Endodermal cell (in vitro differentiated cells): ENCODE measurements around the gene ONECUT3. TPM values are rescaled to one million over a fixed set of nuclear protein-coding genes. Genes with fewer than 3 reads are reported as not detected.
"Not testable (repeated sequence)": the region's sequence is repeated elsewhere in the genome, so short reads cannot be mapped to it uniquely, and the experiment has no call there.

Experiments used
- DNase-seq: peaks from one replicate; pipeline ENCODE4 v3.0.0-alpha.2; 2017
- H3K27ac ChIP-seq: 2 replicates; pipeline ENCODE4 v1.5.1; 2013; ENCODE audit warnings: mild to moderate bottlenecking, low read depth, low read length, moderate library complexity
- H3K27me3 ChIP-seq: 2 replicates; pipeline ENCODE4 v1.6.1; 2013; ENCODE audit warnings: mild to moderate bottlenecking, low read length, moderate library complexity; ENCODE audit not compliant: insufficient read depth, control insufficient read depth, poor library complexity, severe bottlenecking
- H3K36me3 ChIP-seq: 2 replicates; pipeline ENCODE4 v1.7.0; 2013; ENCODE audit warnings: mild to moderate bottlenecking, low read length, moderate library complexity; ENCODE audit not compliant: control insufficient read depth, insufficient read depth
- H3K4me1 ChIP-seq: one replicate; pipeline ENCODE4 v1.7.0; 2013; ENCODE audit warnings: low read length; ENCODE audit not compliant: control insufficient read depth, insufficient read depth
- H3K4me3 ChIP-seq: 2 replicates; pipeline ENCODE4 v1.5.1; 2013; ENCODE audit warnings: mild to moderate bottlenecking, low read length, moderate library complexity
- H3K9ac ChIP-seq: 2 replicates; pipeline ENCODE4 v1.6.1; 2013; ENCODE audit warnings: mild to moderate bottlenecking, low read length, moderate library complexity; ENCODE audit not compliant: poor library complexity, severe bottlenecking; ENCODE audit errors: extremely low read depth
- H3K9me3 ChIP-seq: 2 replicates; pipeline ENCODE4 v1.6.1; 2013; ENCODE audit warnings: mild to moderate bottlenecking, low read length, moderate library complexity; ENCODE audit not compliant: control insufficient read depth
- H3K27ac Mint-ChIP-seq: 2 replicates; pipeline ENCODE4 v1.8.0; 2020; ENCODE audit warnings: mixed read lengths
- H3K27me3 Mint-ChIP-seq: 2 replicates; pipeline ENCODE4 v1.8.0; 2021; ENCODE audit warnings: mild to moderate bottlenecking, mixed read lengths; ENCODE audit not compliant: insufficient read depth
- H3K36me3 Mint-ChIP-seq: 2 replicates; pipeline ENCODE4 v1.8.0; 2020; ENCODE audit warnings: low read depth, mixed read lengths
- H3K4me1 Mint-ChIP-seq: 2 replicates; pipeline ENCODE4 v1.8.0; 2020; ENCODE audit warnings: mixed read lengths
- H3K4me3 Mint-ChIP-seq: 2 replicates; pipeline ENCODE4 v1.8.0; 2020; ENCODE audit warnings: mild to moderate bottlenecking, moderate library complexity, mixed read lengths
- H3K9me3 Mint-ChIP-seq: 2 replicates; pipeline ENCODE4 v1.8.0; 2020; ENCODE audit warnings: mild to moderate bottlenecking, mixed read lengths
- WGBS, 2 experiments: methylation state at CpG; one replicate each; pipeline versions ENCODE4 v1.1.5 to v1.1.7; 2013; ENCODE audit warnings: missing lambda C conversion rate in 2 of 2, mixed read lengths in 1 of 2; ENCODE audit not compliant: insufficient coverage in 1 of 2, insufficient read length in 1 of 2; 5-methylcytosine and 5-hydroxymethylcytosine counted together
- total RNA-seq, 2 donors: library from RNA; stranded (reverse); fragmentation: NEBNext Ultra II Directional in 1 of 2; extraction: Animal tissue kit (Norgen Biotek cat#: 25700) in 1 of 2; gene quantifications; 2 replicates in 1 of 2; 3 replicates in 1 of 2; pipeline ENCODE4 v1.2.1, GENCODE V29; 2021
- TF ChIP-seq, protein P1 (sequence below): fragments of 200-600 bp; sonication (generic); conservative IDR thresholded peaks from 2 replicates; pipeline ENCODE4 v1.5.0; 2021; ENCODE audit warnings: antibody characterized with exemption, mild to moderate bottlenecking

The ONECUT3 gene
- total RNA-seq, 2 donors from 2014 or later: 0.04 TPM; not detected in 1

DNA sequence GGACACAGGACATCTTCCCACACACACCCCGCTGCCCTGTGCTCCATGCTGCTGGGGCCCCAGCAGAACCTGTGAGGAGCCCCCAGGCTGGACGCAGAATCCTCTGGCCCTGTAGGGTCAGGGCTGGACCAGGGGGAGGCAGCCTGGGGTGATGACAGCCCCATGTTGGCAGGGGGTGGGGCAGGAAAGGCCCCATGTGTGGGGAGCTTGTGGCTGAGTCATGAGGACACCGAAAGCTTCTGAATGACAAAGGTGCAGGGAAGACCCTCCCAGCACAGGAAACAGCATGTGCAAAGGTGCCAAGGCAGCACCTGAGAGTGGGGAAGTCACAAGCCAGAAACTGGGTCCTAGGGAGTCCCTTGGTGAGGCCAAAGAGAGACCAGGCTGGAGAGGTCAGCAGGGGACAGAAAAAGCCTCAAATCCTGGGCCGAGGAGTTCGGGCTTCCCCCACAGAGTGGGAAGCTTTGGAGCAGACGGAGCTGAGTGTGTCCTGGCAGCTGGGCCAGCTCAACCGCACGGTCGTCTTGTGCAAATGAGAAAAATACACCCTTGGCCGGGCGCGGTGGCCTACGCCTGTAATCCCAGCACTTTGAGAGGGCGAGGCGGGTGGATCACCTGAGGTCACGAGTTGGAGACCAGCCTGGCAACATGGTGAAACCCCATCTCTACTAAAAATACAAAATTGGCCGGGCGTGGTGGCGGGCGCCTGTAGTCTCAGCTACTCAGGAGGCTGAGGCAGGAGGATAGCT lies 41.3 kb downstream of the ONECUT3 start:
- peaks cover 19% of the 10 kb centered on the region for H3K27me3 Mint-ChIP-seq
- Histone ChIP-seq H3K9me3 (no peaks in the 10 kb centered on the region), H3K9ac (no peak overlapping the region), H3K27me3 (peaks cover 2% of the 10 kb centered on the region), H3K36me3 (no peaks in the 10 kb centered on the region), H3K4me1 (no peaks in the 10 kb centered on the region), H3K27ac (no peak overlapping the region), H3K4me3 (no peak overlapping the region)
- no peak overlapping the region for H3K27ac Mint-ChIP-seq
- 76 to 82% methylated on average over 15 to 20 of the region's 20 CpGs for WGBS, 2 experiments
- H3K4me3 Mint-ChIP-seq: no peak overlapping the region
- no peaks in the 10 kb centered on the region for H3K36me3 Mint-ChIP-seq
- TF ChIP-seq, protein P1, sequence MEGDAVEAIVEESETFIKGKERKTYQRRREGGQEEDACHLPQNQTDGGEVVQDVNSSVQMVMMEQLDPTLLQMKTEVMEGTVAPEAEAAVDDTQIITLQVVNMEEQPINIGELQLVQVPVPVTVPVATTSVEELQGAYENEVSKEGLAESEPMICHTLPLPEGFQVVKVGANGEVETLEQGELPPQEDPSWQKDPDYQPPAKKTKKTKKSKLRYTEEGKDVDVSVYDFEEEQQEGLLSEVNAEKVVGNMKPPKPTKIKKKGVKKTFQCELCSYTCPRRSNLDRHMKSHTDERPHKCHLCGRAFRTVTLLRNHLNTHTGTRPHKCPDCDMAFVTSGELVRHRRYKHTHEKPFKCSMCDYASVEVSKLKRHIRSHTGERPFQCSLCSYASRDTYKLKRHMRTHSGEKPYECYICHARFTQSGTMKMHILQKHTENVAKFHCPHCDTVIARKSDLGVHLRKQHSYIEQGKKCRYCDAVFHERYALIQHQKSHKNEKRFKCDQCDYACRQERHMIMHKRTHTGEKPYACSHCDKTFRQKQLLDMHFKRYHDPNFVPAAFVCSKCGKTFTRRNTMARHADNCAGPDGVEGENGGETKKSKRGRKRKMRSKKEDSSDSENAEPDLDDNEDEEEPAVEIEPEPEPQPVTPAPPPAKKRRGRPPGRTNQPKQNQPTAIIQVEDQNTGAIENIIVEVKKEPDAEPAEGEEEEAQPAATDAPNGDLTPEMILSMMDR: no peak
- peaks cover 10% of the 10 kb centered on the region for H3K9me3 Mint-ChIP-seq
- DNase-seq: peak; percentile 81
- no peaks in the 10 kb centered on the region for H3K4me1 Mint-ChIP-seq

DNA sequence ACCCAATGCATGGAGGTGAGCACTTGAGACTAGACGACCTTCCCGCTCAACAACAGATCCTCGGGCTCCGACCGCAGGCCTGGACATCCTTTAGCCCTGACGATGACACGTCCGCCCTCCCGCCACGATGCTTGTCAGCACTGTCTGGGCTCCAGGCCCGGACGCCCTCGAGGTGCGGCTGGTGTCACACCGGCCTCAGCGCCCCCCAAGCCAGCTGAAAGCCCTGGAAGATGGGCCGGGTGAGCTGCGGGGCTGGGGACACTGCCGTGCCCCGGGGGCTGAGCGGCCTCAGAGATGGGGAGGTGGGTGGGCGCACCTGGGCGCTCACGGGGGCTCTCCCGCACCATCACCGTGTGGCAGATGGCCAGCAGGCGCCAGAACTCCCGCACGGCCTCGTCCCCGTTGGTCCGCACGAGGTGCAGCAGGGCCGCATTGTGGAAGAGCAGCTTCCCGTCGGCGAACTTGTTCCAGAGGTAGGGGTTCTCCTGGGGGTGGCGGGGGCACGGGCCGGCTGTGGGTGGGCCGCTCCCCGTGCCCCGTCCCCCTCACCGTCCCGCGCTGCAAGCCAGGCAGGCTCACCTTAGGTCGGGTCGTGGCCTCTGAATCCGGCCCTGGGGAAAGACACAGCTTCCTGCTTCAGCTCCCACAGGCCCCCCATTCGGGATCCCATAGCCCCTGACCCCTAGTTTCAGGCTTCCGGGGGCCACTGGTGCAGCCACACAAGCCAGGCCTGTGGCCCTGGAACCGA lies 43.3 kb downstream of the ONECUT3 start:
- H3K9ac ChIP-seq: no peak overlapping the region
- H3K4me1 ChIP-seq: no peaks in the 10 kb centered on the region
- H3K36me3 Mint-ChIP-seq: no peaks in the 10 kb centered on the region
- H3K9me3 Mint-ChIP-seq: no peaks in the 10 kb centered on the region
- H3K27me3 ChIP-seq: no peaks in the 10 kb centered on the region
- no peak overlapping the region for H3K4me3 ChIP-seq
- 92 to 95% methylated on average over 24 to 52 of the region's 52 CpGs for WGBS, 2 experiments
- no peaks in the 10 kb centered on the region for H3K4me1 Mint-ChIP-seq
- H3K9me3 ChIP-seq: no peaks in the 10 kb centered on the region
- DNase-seq: no peak
- H3K36me3 ChIP-seq: no peaks in the 10 kb centered on the region
- H3K27ac Mint-ChIP-seq: no peak overlapping the region
- H3K4me3 Mint-ChIP-seq: no peak overlapping the region
- TF ChIP-seq, protein P1: no peak
- H3K27ac ChIP-seq: no peak overlapping the region
- peaks cover 10% of the 10 kb centered on the region for H3K27me3 Mint-ChIP-seq

DNA sequence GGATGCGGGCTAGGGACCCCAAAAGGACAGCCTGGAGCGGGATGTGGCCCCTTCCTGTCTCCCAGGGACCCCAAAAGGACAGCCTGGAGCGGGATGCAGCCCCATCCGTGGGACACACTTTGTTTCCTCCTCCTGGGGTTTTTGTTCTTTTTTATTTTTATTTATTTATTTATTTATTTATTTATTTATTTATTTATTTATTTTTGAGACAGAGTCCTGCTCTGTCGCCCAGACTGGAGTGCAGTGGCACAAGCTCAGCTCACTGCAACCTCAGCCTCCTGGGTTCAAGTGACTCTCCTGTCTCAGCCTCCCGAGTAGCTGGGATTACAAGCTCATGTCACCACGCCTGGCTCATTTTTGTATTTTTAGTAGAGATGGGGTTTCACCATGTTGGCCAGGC lies 44.0 kb downstream of the ONECUT3 start:
- H3K27me3 ChIP-seq, H3K4me3 ChIP-seq, H3K9ac ChIP-seq, H3K9me3 ChIP-seq, H3K9me3 Mint-ChIP-seq, H3K27ac Mint-ChIP-seq, H3K4me1 ChIP-seq, H3K36me3 ChIP-seq, H3K36me3 Mint-ChIP-seq, H3K27ac ChIP-seq, H3K4me1 Mint-ChIP-seq, DNase-seq, H3K4me3 Mint-ChIP-seq: not testable (repeated sequence)
- 90 to 100% methylated on average over 2 to 6 of the region's 7 CpGs for WGBS, 2 experiments
- H3K27me3 Mint-ChIP-seq: peaks cover 10% of the 10 kb centered on the region
